ENCODE measurements around the gene INTS7.
"Not testable (repeated sequence)": the region's sequence is repeated elsewhere in the genome, so short reads cannot be mapped to it uniquely, and the experiment has no call there.

The INTS7 gene

GRCh38 chr1:212035835-212036605 is 663 bp upstream of the INTS7 start:
- no peak for DNase-seq (ENCODE audit: low read depth, low spot score)

GRCh38 chr1:212034516-212035122 is 738 bp downstream of the INTS7 start:
- DNase-seq (ENCODE audit: low read depth, low spot score), result no peak

- peak; percentile 62 for DNase-seq (ENCODE audit: low read depth, low spot score)
Observed at GRCh38 chr1:212030936-212031528, 4.3 kb downstream of the INTS7 start.

- DNase-seq (ENCODE audit: low read depth, low spot score), result not testable (repeated sequence)
Observed at GRCh38 chr1:212027727-212028126, 7.6 kb downstream of the INTS7 start.

GRCh38 chr1:212024469-212025149 is 10.7 kb downstream of the INTS7 start:
- no peak for DNase-seq (ENCODE audit: low read depth, low spot score)

GRCh38 chr1:212022908-212023307 is 12.4 kb downstream of the INTS7 start:
- DNase-seq (ENCODE audit: low read depth, low spot score), result not testable (repeated sequence)

- no peak for DNase-seq (ENCODE audit: low read depth, low spot score)
Observed at GRCh38 chr1:212021563-212021962, 13.8 kb downstream of the INTS7 start.

- DNase-seq (ENCODE audit: low read depth, low spot score), result no peak
Observed at GRCh38 chr1:212020975-212021374, 14.4 kb downstream of the INTS7 start.

- no peak for DNase-seq (ENCODE audit: low read depth, low spot score)
Observed at GRCh38 chr1:212013672-212014071, 21.7 kb downstream of the INTS7 start.

GRCh38 chr1:212012034-212012740 is 23.2 kb downstream of the INTS7 start:
- DNase-seq (ENCODE audit: low read depth, low spot score), result no peak

- DNase-seq (ENCODE audit: low read depth, low spot score), result no peak
Observed at GRCh38 chr1:212010004-212010403, 25.4 kb downstream of the INTS7 start.

GRCh38 chr1:212009561-212009960 is 25.8 kb downstream of the INTS7 start:
- DNase-seq (ENCODE audit: low read depth, low spot score), result no peak

- DNase-seq (ENCODE audit: low read depth, low spot score), result no peak
Observed at GRCh38 chr1:212007886-212008285, 27.5 kb downstream of the INTS7 start.

- no peak for DNase-seq (ENCODE audit: low read depth, low spot score)
Observed at GRCh38 chr1:212007178-212007577, 28.2 kb downstream of the INTS7 start.

GRCh38 chr1:212004895-212005608 is 30.3 kb downstream of the INTS7 start:
- DNase-seq (ENCODE audit: low read depth, low spot score), result no peak

GRCh38 chr1:212002536-212002935 is 32.8 kb downstream of the INTS7 start:
- no peak for DNase-seq (ENCODE audit: low read depth, low spot score)

- DNase-seq (ENCODE audit: low read depth, low spot score), result not testable (repeated sequence)
Observed at GRCh38 chr1:211997426-211997825, 37.9 kb downstream of the INTS7 start.

GRCh38 chr1:211991695-211992094 is 43.7 kb downstream of the INTS7 start:
- no peak for DNase-seq (ENCODE audit: low read depth, low spot score)

GRCh38 chr1:211986628-211987254 is 48.6 kb downstream of the INTS7 start:
- DNase-seq (ENCODE audit: low read depth, low spot score), result no peak

GRCh38 chr1:211985556-211986264 is 49.6 kb downstream of the INTS7 start:
- no peak for DNase-seq (ENCODE audit: low read depth, low spot score)

Data from smooth muscle cell of the brain vasculature (primary cell).